Measurements from ENCODE around the gene PHF20.
"Not testable (repeated sequence)": the region's sequence is repeated elsewhere in the genome, so short reads cannot be mapped to it uniquely, and the experiment has no call there.

PHF20 gene

DNA sequence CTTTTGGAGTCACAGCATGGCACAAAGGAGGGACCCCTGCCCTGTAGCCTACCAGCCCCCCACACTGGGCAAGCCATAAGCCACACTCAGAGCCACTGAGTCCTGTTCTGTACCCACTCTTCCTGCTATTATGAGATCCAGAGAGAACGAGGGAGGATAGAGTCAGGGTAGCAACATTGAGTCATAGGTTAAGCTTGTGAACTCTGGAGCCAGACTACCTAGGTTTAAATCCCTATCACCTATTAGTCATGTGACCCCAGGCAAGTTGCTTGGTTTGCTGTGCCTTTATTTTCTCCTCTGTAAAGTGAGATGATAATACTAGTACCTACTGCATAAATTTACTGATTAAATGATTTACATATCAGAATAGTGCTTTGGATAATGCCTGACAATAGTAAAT, 197.1 kb downstream of the PHF20 start:
- DNase-seq (ENCODE audit: low read depth in 2 of 2, low spot score in 1 of 2): no peak

DNA sequence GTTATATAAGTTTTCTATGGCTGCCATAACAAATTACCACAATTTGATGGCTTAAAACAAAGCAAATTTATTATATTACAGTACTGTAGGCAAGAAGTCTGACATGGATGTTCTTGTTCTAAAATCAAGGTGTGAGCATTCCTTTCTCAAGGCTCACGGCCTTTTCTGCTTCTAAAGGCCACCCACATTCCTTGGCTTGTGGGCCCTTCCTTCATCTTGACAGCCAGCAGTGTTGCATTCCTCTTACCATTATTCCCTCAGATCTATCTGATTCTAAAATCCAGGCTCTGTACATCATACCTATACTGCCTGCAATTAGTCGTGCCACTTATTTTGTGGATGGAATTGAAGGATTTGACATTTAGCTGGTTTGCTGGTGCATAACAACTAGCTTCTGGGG, 200.2 kb downstream of the PHF20 start:
- DNase-seq (ENCODE audit: low read depth in 2 of 2, low spot score in 1 of 2): no peak

- no peak for DNase-seq (ENCODE audit: low read depth in 2 of 2, low spot score in 1 of 2)
These were observed 200.6 kb downstream of the PHF20 start for GRCh38 chr20:35972462-35972861.

- no peak for DNase-seq (ENCODE audit: low read depth in 2 of 2, low spot score in 1 of 2)
These were observed 202.4 kb downstream of the PHF20 start for GRCh38 chr20:35974256-35974655.

GRCh38 chr20:35975576-35976373, 204.0 kb downstream of the PHF20 start:
- DNase-seq (ENCODE audit: low read depth in 2 of 2, low spot score in 1 of 2): no peak

- DNase-seq (ENCODE audit: low read depth in 2 of 2, low spot score in 1 of 2): no peak
These were observed 206.3 kb downstream of the PHF20 start for GRCh38 chr20:35978041-35978513.

GRCh38 chr20:35979544-35979943, 207.7 kb downstream of the PHF20 start:
- no peak for DNase-seq (ENCODE audit: low read depth in 2 of 2, low spot score in 1 of 2)

DNA sequence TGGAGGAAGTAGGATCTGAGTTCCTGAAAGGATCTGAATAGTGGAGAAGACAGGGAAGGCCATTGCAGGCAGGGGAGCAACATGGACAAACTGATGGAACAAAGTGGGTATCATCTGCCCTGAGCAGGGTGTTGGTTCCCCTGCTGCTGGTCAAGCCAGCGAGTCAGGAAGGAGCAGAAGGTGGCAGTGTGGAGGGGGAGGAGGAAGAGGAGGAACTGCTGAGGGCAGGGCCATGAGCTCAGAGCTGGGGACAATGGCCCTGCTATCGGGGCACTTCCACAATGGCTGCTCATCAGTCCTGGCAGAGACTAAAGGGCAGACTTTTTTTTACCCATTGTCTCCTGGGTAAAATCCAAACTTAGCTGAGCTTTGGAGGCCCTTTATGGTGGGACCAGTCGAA, 210.2 kb downstream of the PHF20 start:
- no peak for DNase-seq (ENCODE audit: low read depth in 2 of 2, low spot score in 1 of 2)

GRCh38 chr20:35984382-35984781, 212.6 kb downstream of the PHF20 start:
- no peak for DNase-seq (ENCODE audit: low read depth in 2 of 2, low spot score in 1 of 2)

DNA sequence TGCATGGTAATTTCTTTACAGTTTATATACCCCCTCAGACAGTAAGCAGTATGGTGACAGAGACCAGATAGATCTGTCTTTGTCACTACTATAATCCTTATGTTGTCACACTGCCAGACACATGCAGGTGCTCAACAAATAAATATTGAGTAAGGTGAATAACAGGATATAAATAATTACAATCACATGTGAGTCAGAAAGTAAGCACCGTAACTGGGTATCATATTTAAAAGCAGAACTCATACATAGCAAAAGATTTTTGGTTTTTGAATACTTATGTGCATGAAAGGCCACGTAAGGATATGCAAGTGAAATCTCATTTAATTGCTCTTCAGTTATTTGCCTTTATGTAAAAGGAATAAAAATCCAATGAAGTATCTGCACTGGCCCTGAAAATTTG, 214.0 kb downstream of the PHF20 start:
- DNase-seq (ENCODE audit: low read depth in 2 of 2, low spot score in 1 of 2): no peak

GRCh38 chr20:35988910-35989463, 217.2 kb downstream of the PHF20 start:
- no peak for DNase-seq (ENCODE audit: low read depth in 2 of 2, low spot score in 1 of 2)

- DNase-seq (ENCODE audit: low read depth in 2 of 2, low spot score in 1 of 2): no peak
These were observed 219.4 kb downstream of the PHF20 start for GRCh38 chr20:35991142-35991771.

DNA sequence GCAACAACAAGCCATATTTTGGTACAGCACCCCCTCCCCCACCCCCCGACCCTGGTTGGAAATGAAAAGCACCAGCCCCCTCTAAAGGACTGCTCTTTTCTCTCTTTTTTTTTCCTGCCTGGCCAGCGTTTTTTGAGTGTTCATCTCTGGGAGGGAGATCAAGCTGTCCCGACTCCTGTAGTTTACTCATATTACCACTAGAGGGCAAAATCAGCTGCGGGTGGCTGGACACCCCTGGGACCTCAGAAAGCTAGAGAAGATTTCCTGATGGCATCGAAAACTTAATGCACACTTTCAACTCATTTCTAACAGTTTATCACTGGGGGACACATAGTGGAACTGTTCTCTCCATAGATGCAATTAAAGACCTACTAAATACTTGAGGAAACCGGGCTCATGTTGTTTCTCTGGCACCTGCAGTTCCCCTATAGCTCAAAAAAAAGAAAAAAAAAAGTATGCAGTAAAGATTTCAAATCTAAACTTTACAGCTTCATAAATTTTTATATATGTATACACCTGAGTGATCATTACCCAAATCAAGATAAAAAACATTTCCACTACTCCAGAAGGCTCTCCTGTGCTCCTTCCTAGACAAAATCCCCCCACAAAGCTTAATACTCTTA, 221.0 kb downstream of the PHF20 start:
- DNase-seq (ENCODE audit: low read depth in 2 of 2, low spot score in 1 of 2): peak in 1 of 2 donors; percentile 14

- peak; percentile 67 to 74 for DNase-seq (ENCODE audit: low read depth in 2 of 2, low spot score in 1 of 2)
These were observed 223.2 kb downstream of the PHF20 start for GRCh38 chr20:35994994-35995453.

- DNase-seq (ENCODE audit: low read depth in 2 of 2, low spot score in 1 of 2): not testable (repeated sequence)
These were observed 224.7 kb downstream of the PHF20 start for GRCh38 chr20:35996492-35996891.
